ENCODE measurements around the gene MAST4. TPM values are rescaled to one million over a fixed set of nuclear protein-coding genes. Genes with fewer than 3 reads are reported as not detected.
A peak's percentile ranks its signal among the peaks of the same experiment; 100 is the strongest.

The MAST4 gene
- total and polyA plus RNA-seq, 2 donors (not counting 1 experiment from before 2014, with no cell fraction given): 7.0 to 15.2 TPM

- Histone ChIP-seq H2AFZ (ENCODE audit: low read length) (no peak overlapping the region), H3K4me3 (replicated peaks in 1 of 4; ENCODE audit: control extremely low read depth in 1 of 4, insufficient read depth in 1 of 4, low read depth in 3 of 4, low read length in 4 of 4) (no peak overlapping the region), H4K20me1 (ENCODE audit: control insufficient read depth, extremely low read depth, insufficient read depth, low read length) (no peaks in the 10 kb centered on the region), H3K27me3 (ENCODE audit: control insufficient read depth, insufficient read depth, low read length) (no peaks in the 10 kb centered on the region), H3K27ac (ENCODE audit: insufficient read depth, low read length) (no peak overlapping the region), H3K9ac (ENCODE audit: insufficient read depth, low read length) (no peak overlapping the region), H3K9me3 (ENCODE audit: control insufficient read depth, insufficient read depth, low read depth, low read length) (no peaks in the 10 kb centered on the region), H3K79me2 (ENCODE audit: control insufficient read depth, insufficient read depth, low read length) (no peaks in the 10 kb centered on the region), H3K36me3 (ENCODE audit: control insufficient read depth, insufficient read depth, low read length) (no peaks in the 10 kb centered on the region), H3K4me1 (ENCODE audit: control insufficient read depth, extremely low read depth, insufficient read depth, low read length) (no peaks in the 10 kb centered on the region), H3K4me2 (ENCODE audit: extremely low read depth, insufficient read depth, low read length) (no peak overlapping the region)
- DNase-seq (ENCODE audit: low read depth in 2 of 2): no peak
- TF ChIP-seq EZH2 (IDR thresholded peaks at IDR 0.05; ENCODE audit: low read length, missing control alignments) (no peak), CTCF (conservative IDR thresholded peaks at IDR 0.05 in 1 of 2, IDR thresholded peaks at IDR 0.05 in 1 of 2; ENCODE audit: low read depth in 1 of 2, low read length in 2 of 2) (no peak)
Observed at GRCh38 chr5:66551945-66552344, 44.2 kb upstream of the MAST4 start.

GRCh38 chr5:66553368-66553912 is 42.8 kb upstream of the MAST4 start:
- Histone ChIP-seq H3K27ac (ENCODE audit: insufficient read depth, low read length) (no peak overlapping the region), H3K9me3 (ENCODE audit: control insufficient read depth, insufficient read depth, low read depth, low read length) (no peaks in the 10 kb centered on the region), H3K36me3 (ENCODE audit: control insufficient read depth, insufficient read depth, low read length) (no peaks in the 10 kb centered on the region), H3K79me2 (ENCODE audit: control insufficient read depth, insufficient read depth, low read length) (no peaks in the 10 kb centered on the region), H3K27me3 (ENCODE audit: control insufficient read depth, insufficient read depth, low read length) (no peaks in the 10 kb centered on the region), H3K4me1 (ENCODE audit: control insufficient read depth, extremely low read depth, insufficient read depth, low read length) (no peaks in the 10 kb centered on the region), H3K9ac (ENCODE audit: insufficient read depth, low read length) (no peak overlapping the region), H3K4me2 (ENCODE audit: extremely low read depth, insufficient read depth, low read length) (no peak overlapping the region), H3K4me3 (replicated peaks in 1 of 4; ENCODE audit: control extremely low read depth in 1 of 4, insufficient read depth in 1 of 4, low read depth in 3 of 4, low read length in 4 of 4) (no peak overlapping the region), H4K20me1 (ENCODE audit: control insufficient read depth, extremely low read depth, insufficient read depth, low read length) (no peaks in the 10 kb centered on the region), H2AFZ (ENCODE audit: low read length) (no peak overlapping the region)
- TF ChIP-seq EZH2 (IDR thresholded peaks at IDR 0.05; ENCODE audit: low read length, missing control alignments) (no peak), CTCF (conservative IDR thresholded peaks at IDR 0.05 in 1 of 2, IDR thresholded peaks at IDR 0.05 in 1 of 2; ENCODE audit: low read depth in 1 of 2, low read length in 2 of 2) (no peak)
- no peak for DNase-seq (ENCODE audit: low read depth in 2 of 2)

- Histone ChIP-seq H3K36me3 (ENCODE audit: control insufficient read depth, insufficient read depth, low read length) (no peaks in the 10 kb centered on the region), H3K9me3 (ENCODE audit: control insufficient read depth, insufficient read depth, low read depth, low read length) (no peaks in the 10 kb centered on the region), H3K4me1 (ENCODE audit: control insufficient read depth, extremely low read depth, insufficient read depth, low read length) (no peaks in the 10 kb centered on the region), H3K9ac (ENCODE audit: insufficient read depth, low read length) (no peak overlapping the region), H2AFZ (ENCODE audit: low read length) (no peak overlapping the region), H3K27ac (ENCODE audit: insufficient read depth, low read length) (no peak overlapping the region), H3K4me2 (ENCODE audit: extremely low read depth, insufficient read depth, low read length) (no peak overlapping the region), H3K4me3 (replicated peaks in 1 of 4; ENCODE audit: control extremely low read depth in 1 of 4, insufficient read depth in 1 of 4, low read depth in 3 of 4, low read length in 4 of 4) (no peak overlapping the region), H4K20me1 (ENCODE audit: control insufficient read depth, extremely low read depth, insufficient read depth, low read length) (no peaks in the 10 kb centered on the region), H3K79me2 (ENCODE audit: control insufficient read depth, insufficient read depth, low read length) (no peaks in the 10 kb centered on the region), H3K27me3 (ENCODE audit: control insufficient read depth, insufficient read depth, low read length) (no peaks in the 10 kb centered on the region)
- no peak for TF ChIP-seq CTCF (conservative IDR thresholded peaks at IDR 0.05 in 1 of 2, IDR thresholded peaks at IDR 0.05 in 1 of 2; ENCODE audit: low read depth in 1 of 2, low read length in 2 of 2)
- no peak for TF ChIP-seq EZH2 (IDR thresholded peaks at IDR 0.05; ENCODE audit: low read length, missing control alignments)
- DNase-seq (ENCODE audit: low read depth in 2 of 2): peak in 1 of 2 donors; percentile 93
Observed at GRCh38 chr5:66553916-66554575, 42.1 kb upstream of the MAST4 start.

Measured in fibroblast of lung (primary cell).